Thyroid gland (tissue), 4 donors: Measurements from ENCODE around the gene TNFRSF1A. TPM values are rescaled to one million over a fixed set of nuclear protein-coding genes. Genes with fewer than 3 reads are reported as not detected.
A peak's percentile ranks its signal among the peaks of the same experiment; 100 is the strongest.

Experiments used
- DNase-seq, 2 donors: peaks; one replicate each; pipeline ENCODE4 v3.0.0-alpha.2; 2019
- H3K27ac ChIP-seq, 3 donors: fragments of 200-600 bp; sonication (generic); 1 replicate in 2 of 3; 2 replicates in 1 of 3; pipeline ENCODE4 v1.5.1; 2016 to 2019; ENCODE audit warnings: mild to moderate bottlenecking in 1 of 3, moderate library complexity in 1 of 3
- H3K27me3 ChIP-seq: fragments of 200-600 bp; sonication (generic); one replicate; pipeline ENCODE4 v1.5.1; 2019
- H3K36me3 ChIP-seq, 2 donors: fragments of 200-600 bp; sonication (generic); one replicate each; pipeline ENCODE4 v1.5.1; 2016 to 2019
- H3K4me1 ChIP-seq, 2 donors: fragments of 200-600 bp; sonication (generic); one replicate each; pipeline ENCODE4 v1.5.1; 2017 to 2019
- H3K4me3 ChIP-seq, 3 donors: fragments of 200-600 bp; sonication (generic); replicated peaks in 1 of 3; 1 replicate in 2 of 3; 2 replicates in 1 of 3; pipeline ENCODE4 v1.5.1; 2016; ENCODE audit warnings: mild to moderate bottlenecking in 1 of 3
- H3K9me3 ChIP-seq: fragments of 200-600 bp; sonication (generic); one replicate; pipeline ENCODE4 v1.5.1; 2017
- POLR2A ChIP-seq, 2 donors: fragments of 450-650 bp; IDR thresholded peaks; one replicate each; pipeline ENCODE4 v1.6.1; 2017; ENCODE audit warnings: antibody characterized with exemption in 2 of 2, mild to moderate bottlenecking in 2 of 2, moderate library complexity in 1 of 2
- WGBS, 2 donors: methylation state at CpG; one replicate each; pipeline ENCODE4 v1.1.5; 2017; 5-methylcytosine and 5-hydroxymethylcytosine counted together
- intact Hi-C: fragments of 100-400 bp; cut with DNase I; formaldehyde crosslinking; loops from one replicate; pipeline ENCODE4 v1.15.1; 2023
- total RNA-seq, 4 donors: library from RNA; depleted of rRNA; stranded (reverse); fragments of >200 nt; gene quantifications; one replicate each; pipeline ENCODE4 v1.2.3, GENCODE V29; 2016
- TF ChIP-seq, protein P1 (sequence below), 6 experiments: fragments of 200-600 bp in 3 of 6; fragments of 450-650 bp in 3 of 6; sonication (generic) in 3 of 6; IDR thresholded peaks; one replicate each; pipeline ENCODE4 v1.5.1; 2016 to 2019; ENCODE audit warnings: antibody characterized with exemption in 6 of 6, mild to moderate bottlenecking in 2 of 6, inconsistent platforms in 1 of 6, moderate library complexity in 1 of 6

Gene TNFRSF1A
- total RNA-seq, 4 donors from 2014 or later, result 131 to 185 (median 150) TPM

DNA sequence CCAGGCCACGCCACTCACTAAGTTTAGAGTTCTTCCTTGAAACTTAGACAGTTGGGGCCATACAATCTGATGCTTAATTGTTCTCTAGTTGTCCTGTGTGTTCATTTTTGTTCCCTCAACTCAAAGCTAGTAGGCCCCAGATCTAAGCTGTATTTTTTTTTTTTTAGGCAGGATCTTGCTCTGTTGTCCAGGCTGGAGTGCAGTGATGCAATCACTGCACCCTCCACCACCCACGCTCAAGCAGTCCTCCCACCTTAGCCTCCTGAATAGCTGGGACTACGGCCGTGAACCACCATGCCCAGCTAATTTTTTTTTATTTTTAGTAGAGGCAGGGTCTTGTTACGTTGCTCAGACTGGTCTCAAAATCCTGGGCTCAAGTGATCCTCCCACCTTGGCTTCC is 7.5 kb downstream of the TNFRSF1A start:
- intact Hi-C loops, result no loop called here
- Histone ChIP-seq H3K4me3 (no peak overlapping the region), H3K27me3 (no peaks in the 10 kb centered on the region), H3K36me3 (peaks cover 44 to 51% of the 10 kb centered on the region in 2 donors), H3K4me1 (peaks cover 43 to 77% of the 10 kb centered on the region in 2 donors), H3K27ac (peak overlapping the region; percentile 98 to 100 (median 100)), H3K9me3 (no peaks in the 10 kb centered on the region)
- TF ChIP-seq, protein P1, sequence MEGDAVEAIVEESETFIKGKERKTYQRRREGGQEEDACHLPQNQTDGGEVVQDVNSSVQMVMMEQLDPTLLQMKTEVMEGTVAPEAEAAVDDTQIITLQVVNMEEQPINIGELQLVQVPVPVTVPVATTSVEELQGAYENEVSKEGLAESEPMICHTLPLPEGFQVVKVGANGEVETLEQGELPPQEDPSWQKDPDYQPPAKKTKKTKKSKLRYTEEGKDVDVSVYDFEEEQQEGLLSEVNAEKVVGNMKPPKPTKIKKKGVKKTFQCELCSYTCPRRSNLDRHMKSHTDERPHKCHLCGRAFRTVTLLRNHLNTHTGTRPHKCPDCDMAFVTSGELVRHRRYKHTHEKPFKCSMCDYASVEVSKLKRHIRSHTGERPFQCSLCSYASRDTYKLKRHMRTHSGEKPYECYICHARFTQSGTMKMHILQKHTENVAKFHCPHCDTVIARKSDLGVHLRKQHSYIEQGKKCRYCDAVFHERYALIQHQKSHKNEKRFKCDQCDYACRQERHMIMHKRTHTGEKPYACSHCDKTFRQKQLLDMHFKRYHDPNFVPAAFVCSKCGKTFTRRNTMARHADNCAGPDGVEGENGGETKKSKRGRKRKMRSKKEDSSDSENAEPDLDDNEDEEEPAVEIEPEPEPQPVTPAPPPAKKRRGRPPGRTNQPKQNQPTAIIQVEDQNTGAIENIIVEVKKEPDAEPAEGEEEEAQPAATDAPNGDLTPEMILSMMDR (IDR thresholded peaks at IDR 0.05), result no peak
- no peak for TF ChIP-seq POLR2A (IDR thresholded peaks at IDR 0.05)
- DNase-seq, result no peak
- WGBS, 2 donors, result 74 to 78% methylated on average over 5 of the region's 5 CpGs

DNA sequence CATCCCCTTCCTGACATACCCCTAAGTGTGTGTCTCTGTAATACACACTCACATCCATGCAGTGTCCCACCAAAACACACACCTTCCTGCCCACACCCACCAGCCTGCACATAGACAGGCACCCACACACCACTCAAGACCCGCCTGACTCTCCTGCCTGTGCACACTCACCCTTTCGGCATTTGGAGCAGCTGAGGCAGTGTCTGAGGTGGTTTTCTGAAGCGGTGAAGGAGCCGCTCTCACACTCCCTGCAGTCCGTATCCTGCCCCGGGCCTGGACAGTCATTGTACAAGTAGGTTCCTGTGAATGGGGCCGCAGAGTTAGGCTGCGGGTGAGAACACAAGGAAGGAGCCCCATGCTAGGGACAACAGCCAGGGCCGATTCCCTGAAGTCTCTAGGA is 8.3 kb downstream of the TNFRSF1A start:
- WGBS, 2 donors, result 85 to 91% methylated on average over 9 of the region's 9 CpGs
- TF ChIP-seq, protein P1 (IDR thresholded peaks at IDR 0.05), result no peak
- no peak for TF ChIP-seq POLR2A (IDR thresholded peaks at IDR 0.05)
- no peak overlapping the region for H3K4me3 ChIP-seq
- H3K36me3 ChIP-seq, result peaks cover 52 to 59% of the 10 kb centered on the region in 2 donors
- H3K9me3 ChIP-seq, result no peaks in the 10 kb centered on the region
- H3K4me1 ChIP-seq, result peaks cover 35 to 69% of the 10 kb centered on the region in 2 donors
- DNase-seq, result no peak
- H3K27me3 ChIP-seq, result no peaks in the 10 kb centered on the region
- H3K27ac ChIP-seq, result peak overlapping the region in 2 of 3 donors; percentile 100
- intact Hi-C loops, result no loop called here

DNA sequence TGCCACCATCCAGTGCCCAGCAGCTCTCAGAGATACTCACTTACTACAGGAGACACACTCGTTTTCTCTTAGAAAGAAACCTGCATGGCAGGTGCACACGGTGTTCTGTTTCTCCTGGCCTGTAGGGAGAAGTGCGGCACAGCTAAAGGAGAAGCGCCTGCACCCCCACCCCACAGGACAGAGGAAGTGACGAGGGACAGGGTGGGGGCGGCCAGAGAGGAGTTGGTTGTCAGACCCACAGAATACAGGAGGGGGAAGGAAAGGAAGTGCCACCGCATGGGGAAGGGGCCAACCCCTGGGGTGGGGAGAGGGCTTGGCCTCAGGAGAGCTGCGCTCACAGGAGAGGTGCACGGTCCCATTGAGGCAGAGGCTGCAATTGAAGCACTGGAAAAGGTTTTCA is 8.8 kb downstream of the TNFRSF1A start:
- no peak for DNase-seq
- Histone ChIP-seq H3K4me1 (peaks cover 29 to 65% of the 10 kb centered on the region in 2 donors), H3K4me3 (no peak overlapping the region), H3K9me3 (no peaks in the 10 kb centered on the region), H3K27me3 (no peaks in the 10 kb centered on the region), H3K27ac (peak overlapping the region in 1 of 3 donors; percentile 100), H3K36me3 (peaks cover 57 to 64% of the 10 kb centered on the region in 2 donors)
- intact Hi-C loops, result no loop called here
- TF ChIP-seq, protein P1 (IDR thresholded peaks at IDR 0.05), result no peak
- TF ChIP-seq POLR2A (IDR thresholded peaks at IDR 0.05), result no peak
- 87 to 89% methylated on average over 9 of the region's 9 CpGs for WGBS, 2 donors

DNA sequence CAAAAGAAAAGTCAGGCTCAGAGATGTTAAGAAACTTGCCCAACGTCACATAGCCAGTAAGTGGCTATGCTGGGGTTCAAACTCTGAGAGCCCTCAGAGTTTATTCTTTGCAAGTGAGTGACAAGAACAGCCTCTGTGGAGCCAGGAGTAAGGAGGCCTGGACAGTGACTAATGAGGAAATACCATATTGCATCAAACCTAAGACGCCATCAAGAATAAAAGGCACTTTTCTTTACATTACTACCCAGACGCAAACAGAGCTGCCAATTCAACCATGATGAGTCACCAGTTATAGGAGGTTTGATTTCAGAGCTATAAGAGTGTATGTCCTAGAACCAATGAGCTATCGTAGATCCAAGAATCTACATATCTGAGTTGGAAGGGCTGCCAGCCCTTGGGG is 9.4 kb downstream of the TNFRSF1A start:
- Histone ChIP-seq H3K4me3 (no peak overlapping the region), H3K27me3 (no peaks in the 10 kb centered on the region), H3K9me3 (no peaks in the 10 kb centered on the region), H3K4me1 (peaks cover 24 to 65% of the 10 kb centered on the region in 2 donors), H3K36me3 (peaks cover 63 to 70% of the 10 kb centered on the region in 2 donors), H3K27ac (no peak overlapping the region)
- intact Hi-C loops, result no loop called here
- DNase-seq, result no peak
- TF ChIP-seq, protein P1 (IDR thresholded peaks at IDR 0.05), result no peak
- no peak for TF ChIP-seq POLR2A (IDR thresholded peaks at IDR 0.05)
- WGBS, 2 donors, result 84 to 90% methylated on average over 4 of the region's 4 CpGs

DNA sequence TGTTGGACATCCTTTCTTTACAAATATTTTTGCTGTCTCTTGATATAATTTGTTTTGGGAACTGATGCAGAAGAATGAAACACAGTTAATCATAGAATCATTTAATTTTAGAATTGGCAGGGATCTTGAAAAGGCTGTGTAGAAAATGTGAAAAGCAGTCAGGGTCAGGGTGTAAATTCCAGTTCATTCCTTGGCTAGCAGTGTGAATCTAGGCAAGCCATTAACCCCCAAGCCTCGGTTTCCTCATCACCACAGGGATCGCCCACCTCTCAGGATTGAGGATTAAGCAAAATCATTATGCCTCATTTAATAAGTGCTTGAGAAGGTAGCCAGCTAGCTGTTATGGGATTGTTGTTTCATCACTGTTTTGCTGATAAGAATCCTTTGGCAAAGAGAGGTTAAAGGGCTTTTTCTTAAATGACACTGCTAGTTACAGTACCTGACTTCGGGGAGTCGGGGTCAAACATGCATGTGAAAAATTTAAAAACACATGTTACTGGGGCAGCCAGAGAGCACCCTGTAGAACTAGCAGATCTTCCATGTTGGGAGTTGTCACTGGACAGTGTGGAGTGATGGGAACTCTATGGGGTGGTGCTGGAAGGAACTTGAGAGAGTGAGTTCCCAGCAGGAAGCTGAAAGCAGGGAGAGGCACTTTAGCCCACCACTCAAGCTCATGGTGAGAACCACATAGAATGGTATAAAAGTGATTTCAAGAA is 10.7 kb downstream of the TNFRSF1A start:
- Histone ChIP-seq H3K27me3 (no peaks in the 10 kb centered on the region), H3K4me3 (no peak overlapping the region), H3K9me3 (no peaks in the 10 kb centered on the region), H3K27ac (peak overlapping the region in 2 of 3 donors; percentile 24 to 49), H3K4me1 (peaks cover 15 to 67% of the 10 kb centered on the region in 2 donors), H3K36me3 (peaks cover 66 to 75% of the 10 kb centered on the region in 2 donors)
- WGBS, 2 donors, result 85 to 91% methylated on average over 4 of the region's 4 CpGs
- intact Hi-C loops, result no loop called here
- no peak for DNase-seq
- TF ChIP-seq, protein P1 (IDR thresholded peaks at IDR 0.05), result no peak
- TF ChIP-seq POLR2A (IDR thresholded peaks at IDR 0.05), result no peak
